Keratinocyte (primary cell): Measurements from ENCODE around the gene AHNAK.

Experiments used
- EZH2 ChIP-seq: IDR thresholded peaks from one replicate; pipeline ENCODE4 v1.6.1; 2012; ENCODE audit warnings: inconsistent platforms, mild to moderate bottlenecking, low read length, moderate library complexity
- TF ChIP-seq, protein P1 (sequence below), 3 experiments: IDR thresholded peaks in 1 of 3; conservative IDR thresholded peaks in 1 of 3; optimal IDR thresholded peaks in 1 of 3; 2 replicates in 2 of 3; 3 replicates in 1 of 3; pipeline versions ENCODE3 to v1.5.1; 2011; ENCODE audit warnings: low read length in 3 of 3, mild to moderate bottlenecking in 3 of 3, moderate library complexity in 2 of 3, control low read depth in 1 of 3, inconsistent platforms in 1 of 3; ENCODE audit not compliant: insufficient read depth in 2 of 3; ENCODE audit errors: extremely low read depth in 1 of 3

DNA sequence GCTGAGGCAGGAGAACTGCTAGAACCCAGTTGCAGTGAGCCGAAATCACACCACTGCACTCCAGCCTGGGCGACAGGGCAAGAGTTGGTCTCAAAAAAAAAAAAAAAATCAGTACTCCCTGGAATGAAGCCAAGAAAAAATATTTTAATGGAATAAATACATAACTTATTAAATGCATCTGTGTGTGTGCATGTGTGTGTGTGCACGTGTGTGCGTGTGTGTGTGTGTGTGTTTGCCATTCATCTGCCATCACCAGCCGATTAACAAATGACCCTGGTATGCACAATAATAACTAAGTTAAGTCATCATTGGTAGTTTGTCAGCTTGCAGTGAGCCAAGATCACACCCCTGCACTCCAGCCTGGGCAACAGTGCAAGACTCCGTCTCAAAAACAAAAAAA is 162.8 kb downstream of the AHNAK start:
- TF ChIP-seq, protein P1, sequence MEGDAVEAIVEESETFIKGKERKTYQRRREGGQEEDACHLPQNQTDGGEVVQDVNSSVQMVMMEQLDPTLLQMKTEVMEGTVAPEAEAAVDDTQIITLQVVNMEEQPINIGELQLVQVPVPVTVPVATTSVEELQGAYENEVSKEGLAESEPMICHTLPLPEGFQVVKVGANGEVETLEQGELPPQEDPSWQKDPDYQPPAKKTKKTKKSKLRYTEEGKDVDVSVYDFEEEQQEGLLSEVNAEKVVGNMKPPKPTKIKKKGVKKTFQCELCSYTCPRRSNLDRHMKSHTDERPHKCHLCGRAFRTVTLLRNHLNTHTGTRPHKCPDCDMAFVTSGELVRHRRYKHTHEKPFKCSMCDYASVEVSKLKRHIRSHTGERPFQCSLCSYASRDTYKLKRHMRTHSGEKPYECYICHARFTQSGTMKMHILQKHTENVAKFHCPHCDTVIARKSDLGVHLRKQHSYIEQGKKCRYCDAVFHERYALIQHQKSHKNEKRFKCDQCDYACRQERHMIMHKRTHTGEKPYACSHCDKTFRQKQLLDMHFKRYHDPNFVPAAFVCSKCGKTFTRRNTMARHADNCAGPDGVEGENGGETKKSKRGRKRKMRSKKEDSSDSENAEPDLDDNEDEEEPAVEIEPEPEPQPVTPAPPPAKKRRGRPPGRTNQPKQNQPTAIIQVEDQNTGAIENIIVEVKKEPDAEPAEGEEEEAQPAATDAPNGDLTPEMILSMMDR (optimal IDR thresholded peaks at IDR 0.05 in 1 of 3, IDR thresholded peaks at IDR 0.05 in 1 of 3, conservative IDR thresholded peaks at IDR 0.05 in 1 of 3; ENCODE audit: extremely low read depth in 1 of 3, insufficient read depth in 2 of 3, low read length in 3 of 3), result no peak
- no peak for TF ChIP-seq EZH2
